Gastroesophageal sphincter (tissue), 3 donors: ENCODE results near the gene AP2S1.

Experiments used
- POLR2A ChIP-seq, 2 donors: fragments of 450-650 bp; IDR thresholded peaks; one replicate each; pipeline ENCODE4 v1.6.1; 2017; ENCODE audit warnings: antibody characterized with exemption in 2 of 2, mild to moderate bottlenecking in 2 of 2, moderate library complexity in 1 of 2
- TF ChIP-seq, protein P1 (sequence below), 4 experiments: fragments of 200-600 bp in 2 of 4; fragments of 450-650 bp in 2 of 4; sonication (generic) in 1 of 4; IDR thresholded peaks; one replicate each; pipeline ENCODE4 v1.5.1; 2017 to 2019; ENCODE audit warnings: antibody characterized with exemption in 4 of 4, mild to moderate bottlenecking in 2 of 4, moderate library complexity in 2 of 4

DNA sequence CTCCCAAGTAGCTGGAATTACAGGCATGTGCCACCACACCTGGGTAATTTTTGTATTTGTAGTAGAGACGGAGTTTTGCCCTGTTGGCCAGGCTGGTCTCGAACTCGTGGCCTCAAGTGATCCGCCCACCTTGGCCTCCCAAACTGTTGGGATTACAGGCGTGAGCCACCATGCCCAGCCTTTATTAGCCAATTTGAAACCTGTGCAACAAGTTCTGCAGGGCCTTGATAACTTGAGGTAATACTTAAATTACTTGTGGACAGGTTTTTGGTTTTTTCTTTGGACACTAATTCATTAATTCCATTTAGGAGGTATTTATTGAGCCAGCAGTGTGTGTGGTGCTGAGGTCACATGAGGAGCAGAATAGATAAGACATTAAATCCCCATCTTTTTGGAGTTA is 49.7 kb upstream of the AP2S1 start:
- TF ChIP-seq, protein P1, sequence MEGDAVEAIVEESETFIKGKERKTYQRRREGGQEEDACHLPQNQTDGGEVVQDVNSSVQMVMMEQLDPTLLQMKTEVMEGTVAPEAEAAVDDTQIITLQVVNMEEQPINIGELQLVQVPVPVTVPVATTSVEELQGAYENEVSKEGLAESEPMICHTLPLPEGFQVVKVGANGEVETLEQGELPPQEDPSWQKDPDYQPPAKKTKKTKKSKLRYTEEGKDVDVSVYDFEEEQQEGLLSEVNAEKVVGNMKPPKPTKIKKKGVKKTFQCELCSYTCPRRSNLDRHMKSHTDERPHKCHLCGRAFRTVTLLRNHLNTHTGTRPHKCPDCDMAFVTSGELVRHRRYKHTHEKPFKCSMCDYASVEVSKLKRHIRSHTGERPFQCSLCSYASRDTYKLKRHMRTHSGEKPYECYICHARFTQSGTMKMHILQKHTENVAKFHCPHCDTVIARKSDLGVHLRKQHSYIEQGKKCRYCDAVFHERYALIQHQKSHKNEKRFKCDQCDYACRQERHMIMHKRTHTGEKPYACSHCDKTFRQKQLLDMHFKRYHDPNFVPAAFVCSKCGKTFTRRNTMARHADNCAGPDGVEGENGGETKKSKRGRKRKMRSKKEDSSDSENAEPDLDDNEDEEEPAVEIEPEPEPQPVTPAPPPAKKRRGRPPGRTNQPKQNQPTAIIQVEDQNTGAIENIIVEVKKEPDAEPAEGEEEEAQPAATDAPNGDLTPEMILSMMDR (IDR thresholded peaks at IDR 0.05): no peak
- no peak for TF ChIP-seq POLR2A (IDR thresholded peaks at IDR 0.05)
